GM19463 (cell line): ENCODE measurements around the gene KCNIP4.

Experiments used
- ATAC-seq: cut with Tn5 transposase; IDR thresholded peaks from one replicate; pipeline ENCODE4 v1.9.1; 2021; ENCODE audit warnings: mild to moderate bottlenecking, moderate library complexity; ENCODE audit not compliant: unreplicated experiment

Gene KCNIP4

DNA sequence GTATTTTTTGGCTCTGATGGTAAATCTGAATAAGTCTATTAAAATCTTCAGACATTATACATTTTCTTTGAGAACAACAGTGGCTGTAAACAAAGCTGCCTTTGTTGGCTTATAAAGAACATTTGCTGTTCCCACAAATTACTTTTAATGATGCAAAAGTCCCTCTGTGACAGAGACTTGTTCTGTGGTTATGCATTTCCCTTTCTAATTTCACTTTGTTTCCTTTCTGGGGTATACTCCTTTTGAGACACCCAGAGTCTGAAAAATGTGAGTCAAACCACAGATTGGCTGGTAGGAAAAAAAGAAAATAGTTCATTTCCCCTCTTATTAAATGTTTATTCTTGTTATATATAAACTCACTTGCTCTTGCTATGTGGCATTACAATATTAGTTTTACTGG, 845.9 kb downstream of the KCNIP4 start:
- ATAC-seq: no peak

DNA sequence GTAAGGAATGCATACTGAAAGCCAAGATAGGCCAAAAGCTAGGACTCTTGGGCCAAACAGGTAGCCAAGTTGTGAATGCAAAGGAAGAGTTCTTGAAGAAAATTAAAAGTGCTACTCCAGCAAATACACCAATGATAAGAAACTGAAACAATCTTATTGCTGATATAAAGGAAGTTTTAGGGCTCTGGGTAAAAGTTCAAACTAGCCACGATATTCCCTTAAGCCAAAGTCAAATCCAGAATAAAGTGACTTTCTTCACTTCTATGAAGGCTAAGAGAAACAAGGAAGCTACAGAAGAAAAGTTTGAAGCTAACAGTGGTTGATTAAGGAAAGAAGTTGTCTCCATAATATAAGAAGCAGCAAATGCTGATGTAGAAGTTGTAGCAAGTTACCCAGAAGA, 850.7 kb downstream of the KCNIP4 start:
- ATAC-seq: no peak

DNA sequence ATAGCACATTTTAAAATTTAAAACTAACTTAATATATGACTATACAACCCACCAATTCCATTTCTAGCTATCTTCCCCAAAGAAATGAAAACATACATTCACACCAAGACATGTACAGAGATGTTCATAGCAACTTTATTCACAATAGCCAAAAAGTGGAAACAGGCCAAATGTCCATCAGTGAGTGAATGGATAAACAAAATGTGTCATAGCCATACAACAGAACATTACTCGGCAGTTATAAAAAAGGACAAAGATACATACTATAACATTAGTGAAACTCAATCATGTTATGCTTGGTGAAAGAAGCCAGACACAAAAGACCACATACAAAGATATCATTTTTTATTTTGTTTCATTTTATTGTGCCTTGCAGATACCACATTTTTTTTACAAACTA, 851.5 kb downstream of the KCNIP4 start:
- no peak for ATAC-seq

DNA sequence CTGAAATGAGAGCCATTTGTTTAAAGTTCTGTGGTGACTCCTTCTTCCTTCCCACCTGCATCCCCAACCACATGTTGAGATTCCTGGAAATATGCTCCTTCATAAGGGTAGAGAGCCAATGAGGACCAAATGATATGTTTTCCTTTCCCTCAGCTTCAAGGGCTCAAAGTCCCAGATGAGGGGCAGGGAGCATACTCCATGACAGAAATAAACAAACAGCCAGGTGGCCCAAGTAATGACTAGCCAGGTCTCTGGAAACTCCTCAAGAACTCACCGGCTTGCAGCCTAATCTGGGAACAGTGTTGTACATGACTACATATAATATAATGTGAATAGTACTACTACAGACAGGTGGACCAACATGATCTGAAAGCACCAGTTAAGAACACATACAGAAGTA, 856.0 kb downstream of the KCNIP4 start:
- ATAC-seq: no peak

DNA sequence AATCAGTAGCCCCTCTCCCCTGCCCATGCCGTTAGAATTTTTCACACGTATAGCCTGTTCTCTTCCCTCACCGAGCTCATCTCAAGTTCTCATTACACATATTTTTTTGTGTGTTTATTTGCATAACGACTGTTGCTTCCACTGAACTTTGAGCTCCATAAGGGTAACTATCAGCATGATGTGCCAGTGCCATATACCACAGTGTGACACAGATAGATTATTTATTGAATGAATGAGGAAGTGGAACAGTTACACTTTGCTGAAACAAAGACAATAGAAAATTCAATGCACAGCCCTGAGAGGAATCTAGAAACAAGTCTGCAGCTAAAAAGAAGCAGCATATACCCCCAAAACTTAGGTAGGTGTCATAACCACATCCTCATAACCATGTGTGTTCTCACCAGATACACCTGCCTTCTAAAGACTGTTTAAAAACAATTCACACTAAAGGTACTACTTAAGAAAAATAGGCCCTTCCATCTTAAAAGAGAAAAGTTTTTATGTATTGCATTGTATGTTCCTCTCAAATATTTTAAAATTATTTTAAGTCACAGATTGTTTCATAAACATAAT, 858.4 kb downstream of the KCNIP4 start:
- no peak for ATAC-seq

DNA sequence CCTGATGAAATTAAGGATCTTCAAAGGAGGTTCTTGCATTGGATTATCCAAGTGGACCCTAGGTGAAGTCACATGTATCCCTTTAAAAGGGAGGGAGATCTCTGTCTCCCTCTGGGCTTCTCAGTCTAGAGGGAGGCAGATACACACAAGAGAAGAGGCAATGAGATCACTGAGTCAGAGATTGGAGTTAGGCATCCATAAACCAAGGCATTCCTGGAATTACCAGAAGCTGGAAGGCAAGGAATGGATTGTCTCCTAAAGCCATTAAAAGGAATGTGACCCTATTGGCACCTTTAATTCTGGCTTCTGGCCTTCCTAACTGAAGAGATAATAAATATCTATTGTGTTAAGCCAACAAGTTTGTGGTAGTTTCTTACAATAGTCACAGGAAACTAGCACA, 865.2 kb downstream of the KCNIP4 start:
- no peak for ATAC-seq

DNA sequence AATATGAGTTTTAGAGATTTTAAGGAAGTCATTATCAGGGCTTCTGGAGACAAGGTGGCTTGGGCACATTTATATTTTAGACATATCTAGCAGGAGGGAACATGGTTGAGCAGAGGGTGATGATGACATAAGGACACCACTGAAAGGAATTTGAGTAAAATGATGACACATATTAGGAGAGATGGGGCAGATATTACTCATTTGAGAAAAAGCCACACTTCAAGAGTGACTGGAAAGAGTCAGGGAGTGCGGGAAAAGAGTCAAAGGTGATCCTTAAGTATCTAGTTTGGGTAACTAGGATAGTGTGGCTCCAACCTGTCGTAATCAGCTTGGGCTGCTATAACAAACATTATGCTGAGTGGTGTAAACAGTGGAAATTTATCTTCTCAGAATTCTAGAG, 870.6 kb downstream of the KCNIP4 start:
- ATAC-seq: no peak

DNA sequence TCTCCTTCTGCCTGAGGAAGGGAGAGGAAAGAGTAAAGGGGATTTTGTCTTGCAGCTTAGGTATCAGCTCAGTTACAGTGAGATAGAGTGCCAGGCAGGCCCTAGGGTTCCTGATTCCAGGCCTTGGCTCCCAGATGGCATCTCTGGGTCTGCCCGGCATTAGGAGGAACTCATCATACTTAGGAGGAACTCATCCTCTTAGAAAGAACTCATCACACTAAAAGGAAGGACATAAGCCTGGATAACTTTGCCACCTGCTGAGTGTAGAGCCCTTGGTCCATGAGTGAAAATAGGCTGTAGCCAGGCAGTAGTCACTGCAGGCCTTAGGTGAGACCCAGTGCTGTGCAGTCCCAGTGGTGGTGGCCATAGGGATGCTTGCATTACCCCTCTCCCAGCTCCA, 881.2 kb downstream of the KCNIP4 start:
- no peak for ATAC-seq

DNA sequence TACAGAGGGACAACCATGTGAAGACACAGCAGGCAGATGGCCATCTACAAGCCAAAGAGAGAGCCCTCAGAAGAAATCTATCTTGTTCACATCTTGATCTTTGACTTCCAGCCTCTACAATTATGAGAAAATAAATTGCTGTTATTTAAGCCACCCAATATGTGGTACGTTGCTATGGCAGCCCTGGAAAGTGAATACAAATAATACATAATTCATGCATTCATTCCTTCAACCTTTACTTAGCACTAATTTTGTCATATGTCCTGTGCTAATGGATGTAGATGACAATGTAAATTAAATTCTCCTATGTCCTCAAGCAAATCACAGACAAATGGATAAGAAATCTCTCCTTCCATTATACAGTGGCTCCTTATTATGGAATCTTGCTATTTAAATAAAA, 886.7 kb downstream of the KCNIP4 start:
- ATAC-seq: no peak

DNA sequence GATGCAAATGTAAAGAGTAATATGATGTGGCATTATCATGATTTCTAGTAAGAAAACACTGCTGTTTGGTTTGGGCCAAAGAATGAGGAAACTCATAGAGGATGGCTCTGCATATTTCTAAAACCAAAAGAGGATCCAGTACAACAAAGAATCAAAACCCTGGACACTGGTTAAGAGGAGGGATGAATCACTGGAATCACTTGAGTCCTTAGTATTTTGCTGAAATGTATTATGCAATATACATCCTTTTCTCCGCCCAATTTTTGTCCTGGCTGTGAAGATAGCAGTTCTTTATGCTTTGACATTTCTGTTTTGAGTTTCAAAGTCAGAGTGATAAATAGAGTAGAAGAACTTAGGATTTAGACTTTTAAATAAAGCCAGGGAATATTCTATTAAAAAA, 902.4 kb downstream of the KCNIP4 start:
- no peak for ATAC-seq

DNA sequence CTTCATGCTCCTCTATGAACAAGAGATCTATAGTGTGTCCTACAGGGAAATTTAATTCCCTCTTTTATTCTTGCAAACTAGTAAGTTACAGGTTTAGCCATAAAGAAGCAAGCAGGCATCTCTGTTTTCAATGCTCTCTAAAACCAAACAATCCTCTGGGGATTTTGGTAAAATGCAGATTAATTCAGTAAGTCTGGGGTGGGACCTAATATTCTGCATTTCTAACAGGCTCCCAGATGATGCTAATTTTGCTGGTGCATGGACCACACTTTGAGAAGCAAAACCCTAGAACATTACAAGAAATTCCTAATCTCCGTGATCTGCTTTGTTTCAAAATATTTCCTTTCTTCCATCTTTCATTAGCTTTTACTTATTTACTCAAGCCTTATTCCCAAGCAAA, 903.5 kb downstream of the KCNIP4 start:
- no peak for ATAC-seq

DNA sequence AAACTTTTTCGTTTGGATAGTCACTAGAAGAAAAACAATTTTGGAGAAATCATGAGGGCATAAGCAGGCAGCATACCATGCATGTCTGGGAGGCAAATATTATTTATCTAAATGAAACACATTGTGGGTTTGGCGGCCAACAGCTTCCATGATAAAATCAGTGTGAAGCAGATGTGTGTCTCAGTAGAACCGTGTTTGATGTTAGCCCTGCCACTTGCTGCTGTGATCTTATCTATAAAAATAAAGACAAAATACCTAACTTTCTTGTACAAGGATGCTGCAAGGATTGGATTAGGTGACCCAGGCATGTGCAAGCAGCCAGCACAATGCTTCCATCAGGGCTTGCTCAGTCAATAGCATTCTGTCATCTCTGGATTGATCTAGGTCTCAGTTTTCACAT, 906.9 kb downstream of the KCNIP4 start:
- no peak for ATAC-seq

DNA sequence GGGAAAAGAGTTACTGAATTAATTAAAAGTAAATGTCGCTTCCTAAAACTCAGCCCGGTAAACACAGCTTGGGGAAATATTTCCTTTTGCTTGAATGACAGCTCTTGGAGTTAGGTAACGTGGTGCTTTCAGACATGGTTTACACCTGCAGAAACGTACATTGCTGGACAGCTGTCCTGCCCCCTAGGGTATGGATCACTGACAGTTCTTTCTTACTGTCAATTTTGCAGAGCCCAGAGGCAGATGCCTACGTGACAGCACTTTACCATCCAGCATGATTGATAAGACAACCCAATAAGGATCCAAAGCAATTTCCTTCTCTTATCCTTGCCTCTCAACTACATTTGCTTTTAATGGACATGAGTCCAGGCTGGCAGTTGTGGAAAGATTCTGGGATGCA, 913.8 kb downstream of the KCNIP4 start:
- no peak for ATAC-seq

DNA sequence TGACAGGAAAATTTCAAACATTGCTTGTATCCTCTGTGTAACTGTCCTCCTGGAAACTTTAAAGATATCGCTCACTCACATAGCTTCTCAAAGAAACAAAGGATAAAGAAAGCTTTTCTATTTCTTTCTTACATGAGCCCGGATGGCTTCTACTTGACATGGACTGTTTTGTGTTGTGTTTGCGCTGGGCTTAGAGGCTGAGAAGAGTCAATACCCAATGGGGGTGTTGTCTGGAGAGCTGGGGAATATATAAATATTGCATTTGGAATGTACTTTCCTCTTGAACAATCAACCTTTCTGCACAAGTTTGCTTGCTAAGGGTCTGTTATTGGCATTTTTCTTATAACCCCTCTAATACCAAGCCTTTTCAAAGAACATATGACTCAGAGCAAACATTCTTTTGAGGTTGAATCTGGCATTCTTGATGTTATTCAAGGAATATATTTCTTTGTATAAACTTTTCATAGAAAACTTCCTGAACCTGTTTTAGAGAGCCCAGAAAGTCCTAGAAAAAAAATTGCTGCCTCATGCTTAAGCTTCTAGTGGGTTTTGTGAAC, 916.4 kb downstream of the KCNIP4 start:
- no peak for ATAC-seq

DNA sequence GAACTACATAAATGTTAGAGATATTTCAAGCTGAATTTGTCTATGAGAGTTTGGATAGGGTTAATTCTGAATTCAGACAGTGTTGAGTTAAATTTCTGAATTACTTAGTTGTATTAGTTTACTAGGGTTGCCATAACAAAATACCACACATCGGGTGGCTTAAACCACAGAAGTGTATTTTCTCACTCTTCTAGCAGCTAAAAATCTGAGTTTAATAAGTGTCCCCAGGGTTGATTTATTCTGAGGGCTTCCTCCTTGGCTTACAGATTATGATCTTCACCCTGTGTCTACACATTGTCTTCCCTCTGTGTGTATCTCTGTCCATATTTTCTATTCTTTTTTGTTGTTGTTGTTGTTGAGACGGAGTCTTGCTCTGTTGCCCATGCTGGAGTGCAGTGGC, 929.8 kb downstream of the KCNIP4 start:
- no peak for ATAC-seq

DNA sequence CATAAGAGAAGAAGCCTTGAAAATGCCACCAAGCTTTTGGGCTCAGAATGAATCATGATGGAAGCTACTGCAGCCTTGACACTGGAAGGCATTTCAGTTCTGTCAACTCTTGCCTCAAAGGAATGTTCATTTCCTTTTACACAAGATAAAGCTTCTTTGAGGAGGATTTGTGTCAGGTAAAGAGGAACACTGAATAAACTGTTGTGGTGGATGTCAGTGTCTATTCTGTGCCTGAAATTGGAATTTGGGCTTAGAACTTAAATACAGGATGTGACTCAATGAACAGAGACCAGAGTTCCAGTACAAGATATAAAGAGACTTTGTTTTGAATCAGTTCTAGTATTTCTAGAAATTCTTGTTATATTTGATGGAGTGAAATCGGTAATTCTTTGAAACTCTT, 935.1 kb downstream of the KCNIP4 start:
- no peak for ATAC-seq

DNA sequence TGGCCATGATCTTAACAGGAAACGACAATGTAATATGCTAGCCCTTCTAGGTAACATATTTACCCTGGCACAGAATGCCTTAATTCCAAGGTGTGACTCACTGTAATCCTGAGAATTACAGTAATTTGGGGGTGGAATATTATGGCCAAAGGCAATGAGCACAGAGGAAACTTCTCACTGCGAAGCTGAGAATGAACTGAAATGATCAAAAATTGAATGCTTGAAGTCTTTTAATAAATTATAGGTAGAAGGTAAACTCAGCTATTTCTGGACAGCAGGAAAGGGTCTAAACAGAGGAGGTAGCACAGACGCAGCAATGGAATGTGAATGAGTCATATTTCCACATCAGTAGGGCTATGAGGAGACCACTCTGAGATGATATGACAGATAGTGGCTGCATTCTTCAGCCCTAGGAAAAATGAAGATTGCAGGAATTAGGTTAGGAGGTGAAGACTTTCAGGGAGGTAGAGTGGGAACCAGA, 935.7 kb downstream of the KCNIP4 start:
- ATAC-seq: no peak

DNA sequence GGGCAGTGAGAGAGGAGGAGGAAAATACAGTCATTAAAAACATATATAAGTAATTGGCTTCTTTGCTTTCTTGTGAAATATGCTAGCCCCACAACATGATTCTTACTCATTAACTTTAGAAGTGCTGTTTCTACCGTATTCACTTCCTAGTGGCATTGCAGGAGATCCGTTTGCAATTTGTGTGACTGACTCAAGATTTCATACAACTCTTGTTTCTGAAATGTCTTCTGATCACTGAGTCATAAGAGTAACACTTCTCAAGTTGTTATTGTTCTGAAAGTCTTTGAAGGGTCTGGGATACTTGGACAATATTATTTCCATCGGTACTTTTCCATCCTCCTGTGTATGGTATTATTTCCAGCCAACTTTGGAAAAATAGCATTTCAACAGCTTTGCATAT, 937.5 kb downstream of the KCNIP4 start:
- no peak for ATAC-seq

DNA sequence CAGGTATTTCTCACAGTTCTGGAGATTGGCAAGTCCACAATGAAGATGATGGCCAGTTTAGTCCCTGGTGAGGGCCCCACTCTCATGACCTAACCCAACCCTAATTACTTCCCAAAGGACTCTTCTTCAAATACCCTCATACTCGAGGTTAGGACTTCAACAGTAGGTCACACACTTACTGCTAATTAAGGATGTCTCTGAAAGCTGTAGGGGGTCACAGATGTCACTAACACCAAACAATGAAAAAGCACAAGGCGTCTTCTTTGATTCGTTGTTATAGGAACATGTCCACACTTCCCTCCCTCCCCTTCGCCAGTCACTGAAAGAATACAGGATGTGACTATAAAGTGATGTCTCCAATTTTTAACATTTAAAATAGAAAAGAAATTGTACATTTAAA, 938.6 kb downstream of the KCNIP4 start:
- ATAC-seq: no peak

DNA sequence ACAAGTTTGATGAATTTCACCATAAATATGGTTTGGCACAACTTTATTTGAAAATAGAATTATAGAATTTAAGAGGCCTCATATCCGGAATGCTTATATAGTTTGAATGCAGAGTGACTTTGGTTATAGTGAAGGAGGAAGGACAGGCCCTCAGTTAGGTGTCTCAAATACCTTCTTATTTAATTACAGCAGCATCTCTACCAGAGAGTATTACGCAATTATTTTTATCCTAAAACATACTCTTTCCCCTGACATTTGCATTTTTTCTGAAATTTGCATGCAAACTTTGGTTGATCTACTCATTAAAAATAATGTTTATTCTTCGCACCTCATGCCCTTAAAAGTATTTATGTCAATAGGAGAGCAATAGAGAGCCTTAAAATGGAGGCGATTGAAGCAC, 942.9 kb downstream of the KCNIP4 start:
- no peak for ATAC-seq

DNA sequence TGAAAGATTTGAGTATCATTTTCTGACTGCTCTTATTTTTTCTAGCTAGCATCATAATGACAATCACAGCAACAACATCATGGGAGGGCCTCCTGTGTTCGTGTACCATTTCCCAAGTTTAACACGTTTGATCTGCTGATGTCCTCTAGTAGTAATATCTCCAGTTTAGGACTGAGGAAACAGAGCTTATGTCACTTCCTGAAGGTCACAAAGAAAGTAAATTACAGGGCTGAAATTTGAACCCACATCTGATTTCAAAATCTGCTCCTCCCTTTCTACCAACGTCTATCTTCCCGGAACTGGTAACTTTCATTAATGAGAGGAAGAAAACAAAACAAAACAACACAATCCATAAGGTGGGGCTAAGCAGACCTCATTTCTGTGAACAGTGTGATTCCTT, 945.6 kb downstream of the KCNIP4 start:
- ATAC-seq: no peak

DNA sequence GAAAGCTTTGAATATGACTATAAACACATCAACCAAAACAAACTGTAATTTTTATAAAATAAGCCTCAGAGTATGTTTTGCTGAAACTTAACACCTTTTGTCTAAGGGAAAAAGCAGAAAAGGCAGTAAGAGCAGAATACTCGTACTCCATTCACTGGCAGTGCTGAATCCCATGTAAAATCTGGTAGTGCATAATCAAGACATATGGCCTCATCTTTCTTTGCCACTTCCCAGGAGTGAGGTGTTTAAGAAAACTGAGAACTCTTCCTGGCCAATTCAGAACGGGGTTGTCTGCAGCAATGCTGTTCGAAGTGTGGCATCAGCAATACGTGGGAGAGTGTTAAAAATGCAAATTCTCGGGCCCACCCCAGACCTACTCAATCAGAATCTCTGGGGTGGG, 946.3 kb downstream of the KCNIP4 start:
- no peak for ATAC-seq

DNA sequence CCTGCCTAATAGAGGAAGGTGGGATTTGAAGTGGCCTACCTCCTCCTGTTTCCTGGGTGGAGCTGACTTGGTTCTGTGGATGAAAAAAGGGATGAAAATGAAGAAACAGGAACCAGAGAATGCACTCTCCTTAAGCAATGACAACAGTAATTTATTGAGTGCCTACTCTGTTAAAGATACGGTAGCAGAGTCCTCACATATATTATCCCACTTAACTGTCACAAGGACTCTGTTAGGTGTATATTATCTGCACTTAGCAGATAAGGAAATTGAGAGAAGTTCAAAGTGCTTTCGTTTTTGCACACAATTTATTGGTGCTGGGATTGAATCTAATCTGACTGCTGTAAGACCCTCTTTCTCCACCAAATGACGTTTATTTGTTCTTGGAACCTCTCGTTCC, 947.1 kb downstream of the KCNIP4 start:
- no peak for ATAC-seq
